Measurements from ENCODE around the gene ELMO1.

Gene ELMO1

DNA sequence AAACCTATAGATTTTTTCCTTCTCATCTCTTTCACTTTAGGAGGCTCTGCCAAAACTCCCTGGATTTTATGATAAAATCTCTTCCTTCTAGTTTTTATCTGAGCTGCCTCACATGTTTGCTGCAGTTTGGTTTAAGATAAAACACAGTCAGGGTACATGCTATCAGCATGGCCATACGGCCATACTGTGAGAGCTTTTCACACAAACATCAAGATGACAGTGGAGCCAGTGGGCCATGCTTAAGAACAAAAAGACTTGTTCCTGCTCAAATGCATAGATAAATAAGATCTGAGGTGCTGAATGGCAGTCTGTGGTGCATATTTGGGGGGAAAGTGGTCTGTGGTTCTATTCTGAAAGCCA is 91.0 kb downstream of the ELMO1 start:
- no peak for TF ChIP-seq CTCF (IDR thresholded peaks at IDR 0.05; ENCODE audit: low read depth, low read length, missing control alignments)
- in situ Hi-C loops (cut with HindIII; ENCODE audit: low sequenced_read_pairs), result no loop called here
- no peak for DNase-seq (ENCODE audit: low read depth)
- H3K4me3 ChIP-seq (ENCODE audit: low read depth, low read length), result no peak overlapping the region

DNA sequence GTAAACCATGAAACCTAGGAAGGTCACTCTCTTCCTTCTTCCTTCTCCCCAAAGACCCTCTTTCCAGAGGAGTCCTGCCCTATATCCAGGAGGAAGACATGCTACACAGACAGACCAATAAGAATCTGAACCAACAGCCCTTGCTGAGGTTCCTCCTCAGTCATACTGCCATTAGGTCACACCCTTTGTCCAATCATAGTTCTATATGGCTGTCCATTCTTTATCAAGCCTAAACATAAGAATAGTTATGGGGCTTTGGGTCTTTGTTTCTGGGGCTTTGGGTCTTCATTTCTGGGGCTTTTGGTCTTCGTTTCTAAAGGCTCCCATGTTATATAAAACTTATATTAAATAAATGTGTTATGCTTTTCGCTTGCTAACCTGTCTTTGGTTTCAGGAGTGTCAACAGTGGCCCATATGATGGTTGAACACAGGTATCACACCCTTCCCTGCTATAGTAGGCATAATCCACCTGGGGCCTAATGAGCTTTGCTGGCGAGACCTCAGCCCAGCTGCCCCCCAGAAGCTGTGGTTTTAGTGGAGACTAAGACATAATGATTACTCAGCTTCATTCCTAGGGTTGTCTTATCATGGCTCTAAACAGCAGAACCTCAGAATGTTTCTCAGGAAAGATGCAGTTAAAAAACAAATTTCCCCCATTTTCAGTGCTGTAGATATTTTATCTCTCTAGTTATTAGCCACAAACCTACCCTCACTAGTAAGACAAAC is 91.6 kb downstream of the ELMO1 start:
- DNase-seq (ENCODE audit: low read depth), result no peak
- no peak overlapping the region for H3K4me3 ChIP-seq (ENCODE audit: low read depth, low read length)
- in situ Hi-C loops (cut with HindIII; ENCODE audit: low sequenced_read_pairs), result no loop called here
- TF ChIP-seq CTCF (IDR thresholded peaks at IDR 0.05; ENCODE audit: low read depth, low read length, missing control alignments), result no peak

DNA sequence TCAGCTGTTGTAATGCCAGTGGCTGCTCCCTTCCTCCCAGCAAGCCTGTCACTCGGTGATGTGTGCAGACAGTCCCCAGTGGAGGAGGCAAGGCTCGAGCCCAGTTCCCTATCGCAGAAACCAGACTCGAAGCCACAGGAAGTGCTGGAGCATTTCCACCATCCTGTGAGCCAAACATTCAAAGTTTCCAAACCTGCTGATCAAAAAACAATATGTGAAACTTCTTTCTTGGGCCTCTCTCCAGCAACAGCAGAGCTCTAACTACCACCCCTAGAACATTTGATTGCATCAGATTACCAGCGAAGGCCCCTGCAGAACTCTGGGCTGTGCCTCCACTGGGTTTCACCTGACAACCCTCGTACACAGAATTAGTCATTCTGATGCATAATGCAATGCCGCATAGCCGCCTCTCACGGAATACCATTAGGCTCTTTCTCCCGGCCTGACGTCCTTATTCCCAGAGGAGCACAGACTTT is 94.0 kb downstream of the ELMO1 start:
- in situ Hi-C loops (cut with HindIII; ENCODE audit: low sequenced_read_pairs), result no loop called here
- no peak for TF ChIP-seq CTCF (IDR thresholded peaks at IDR 0.05; ENCODE audit: low read depth, low read length, missing control alignments)
- no peak overlapping the region for H3K4me3 ChIP-seq (ENCODE audit: low read depth, low read length)
- peak; percentile 3 for DNase-seq (ENCODE audit: low read depth)

DNA sequence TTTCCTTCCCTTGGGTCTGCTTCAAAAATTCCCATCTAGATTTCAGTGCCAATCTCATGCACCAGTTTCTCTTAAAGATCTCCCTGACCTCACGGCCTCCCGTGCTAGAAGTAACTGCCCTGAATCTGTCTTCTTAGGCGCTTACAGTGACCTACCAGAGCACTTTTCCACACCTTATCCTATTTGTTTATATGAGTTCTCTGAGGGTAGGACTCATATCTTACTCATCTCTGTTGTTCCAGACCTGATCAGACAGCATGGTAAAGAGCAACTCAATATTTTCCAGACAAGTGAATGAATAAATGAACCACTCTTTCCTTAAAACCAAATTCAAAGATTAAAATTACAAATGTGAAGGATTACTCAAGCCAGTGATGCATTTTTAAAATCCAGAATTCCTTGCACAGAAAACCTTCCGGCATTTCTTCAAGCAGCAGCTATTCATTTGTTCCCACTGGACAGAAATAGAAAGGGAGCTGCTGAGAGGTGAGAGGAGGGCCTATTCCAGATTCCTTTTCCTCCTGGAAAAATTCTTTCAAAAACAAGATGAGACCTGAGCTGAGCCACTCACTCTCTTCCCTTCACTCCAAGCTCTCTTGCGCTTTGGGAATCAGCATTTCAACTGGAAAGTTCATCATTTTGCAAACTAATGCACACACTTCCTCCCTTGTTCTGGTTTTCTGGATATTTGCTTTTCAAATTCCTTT is 94.6 kb downstream of the ELMO1 start:
- DNase-seq (ENCODE audit: low read depth), result no peak
- H3K4me3 ChIP-seq (ENCODE audit: low read depth, low read length), result no peak overlapping the region
- in situ Hi-C loops (cut with HindIII; ENCODE audit: low sequenced_read_pairs), result no loop called here
- TF ChIP-seq CTCF (IDR thresholded peaks at IDR 0.05; ENCODE audit: low read depth, low read length, missing control alignments), result no peak

DNA sequence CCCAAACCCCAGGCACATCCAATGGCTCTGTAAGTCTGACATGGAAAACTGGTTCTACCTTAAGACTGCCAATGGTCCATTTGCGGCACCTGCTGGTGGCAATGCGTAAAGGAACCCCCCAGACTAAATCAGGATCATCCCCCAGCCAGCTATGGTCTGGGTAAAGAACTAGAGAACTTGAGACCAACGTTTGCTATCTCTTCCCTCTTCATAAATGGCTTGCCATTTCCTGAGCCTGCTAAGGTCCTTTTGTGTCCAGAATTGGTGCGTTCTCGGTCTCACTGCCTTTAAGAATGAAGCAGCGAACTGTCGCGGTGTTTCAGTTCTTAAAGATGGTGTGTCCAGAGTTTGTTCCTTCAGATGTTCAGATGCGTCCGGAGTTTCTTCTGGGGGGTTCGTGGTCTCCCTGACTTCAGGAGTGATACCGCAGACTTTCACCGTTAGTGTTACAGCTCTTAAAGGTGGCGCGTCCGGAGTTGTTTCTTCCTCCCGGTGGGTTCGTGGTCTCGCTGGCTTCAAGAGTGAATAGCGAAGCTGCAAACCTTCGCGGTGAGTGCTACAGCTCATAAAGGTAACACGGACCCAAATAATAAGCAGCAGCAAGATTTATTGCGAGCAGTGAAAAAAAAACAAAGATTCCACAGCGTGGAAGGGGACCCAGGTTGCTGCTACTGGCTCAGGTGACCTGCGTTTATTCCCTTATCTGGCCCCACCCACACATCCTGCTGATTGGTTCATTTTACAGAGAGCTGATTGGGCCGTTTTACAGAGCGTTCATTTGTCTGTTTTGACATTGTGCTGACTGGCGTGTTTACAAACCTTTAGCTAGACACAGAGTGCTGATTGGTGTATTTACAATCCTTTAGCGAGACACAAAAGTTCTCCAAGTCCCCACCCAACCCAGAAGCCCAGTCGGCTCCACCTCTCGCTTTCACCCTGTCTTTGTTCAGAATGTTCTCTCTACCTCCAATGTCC is 95.4 kb downstream of the ELMO1 start:
- in situ Hi-C loops (cut with HindIII; ENCODE audit: low sequenced_read_pairs), result no loop called here
- DNase-seq (ENCODE audit: low read depth), result no peak

More for the DNA sequence above, 95.4 kb downstream of the ELMO1 start:
- TF ChIP-seq CTCF (IDR thresholded peaks at IDR 0.05; ENCODE audit: low read depth, low read length, missing control alignments), result no peak
- no peak overlapping the region for H3K4me3 ChIP-seq (ENCODE audit: low read depth, low read length)

Data from astrocyte of the cerebellum (primary cell).